Measurements from ENCODE around the gene SMCO3.

GRCh38 chr12:14772946-14773345 is 41.0 kb downstream of the SMCO3 start:
- TF ChIP-seq CTCF (IDR thresholded peaks at IDR 0.05; ENCODE audit: low read depth, low read length, poor library complexity, severe bottlenecking): no peak
- no peak for TF ChIP-seq EZH2phosphoT487 (IDR thresholded peaks at IDR 0.05; ENCODE audit: borderline replicate concordance, low read length)

Data from DOHH2 (cell line).